Measurements from ENCODE around the gene CCDC192. TPM values are rescaled to one million over a fixed set of nuclear protein-coding genes. Genes with fewer than 3 reads are reported as not detected.

The CCDC192 gene
- total and polyA plus RNA-seq, 2 experiments from 2014 or later, result 0.40 TPM; not detected in 1

GRCh38 chr5:127821896-127822295 lies 118.7 kb downstream of the CCDC192 start:
- Histone ChIP-seq H3K4me2 (no peak overlapping the region), H3K79me2 (replicated peaks; ENCODE audit: insufficient read depth) (no peaks in the 10 kb centered on the region), H3K27ac (ENCODE audit: low read depth) (no peak overlapping the region), H3F3A (replicated peaks; ENCODE audit: low read depth) (no peaks in the 10 kb centered on the region), H3K36me3 (ENCODE audit: insufficient read depth) (no peaks in the 10 kb centered on the region), H3K27me3 (ENCODE audit: insufficient read depth) (no peaks in the 10 kb centered on the region), H2AFZ (no peak overlapping the region), H3K4me3 (no peak overlapping the region), H3K4me1 (ENCODE audit: insufficient read depth) (no peaks in the 10 kb centered on the region), H4K20me1 (replicated peaks; ENCODE audit: insufficient read depth) (no peaks in the 10 kb centered on the region), H3K9me2 (ENCODE audit: insufficient read depth) (peaks cover 15% of the 10 kb centered on the region)
- Mint-ChIP-seq H3K4me3 (no peak overlapping the region), H3K4me1 (peaks cover 5% of the 10 kb centered on the region; the same call in 2 of the 3 replicates), H3K27ac (no peak overlapping the region), H3K36me3 (ENCODE audit: low read depth) (no peaks in the 10 kb centered on the region), H3K9me3 (no peaks in the 10 kb centered on the region), H3K27me3 (ENCODE audit: insufficient read depth, low read depth, poor library complexity) (no peaks in the 10 kb centered on the region)
- no peak for ATAC-seq
- no peak for TF ChIP-seq CREB1 (CRISPR knock-in tag; IDR thresholded peaks at IDR 0.05; ENCODE audit: low read depth)
- no peak for TF ChIP-seq ZNF114 (CRISPR knock-in tag; IDR thresholded peaks at IDR 0.05)
- no peak for TF ChIP-seq ETS1 (IDR thresholded peaks at IDR 0.05)
- TF ChIP-seq EZH2phosphoT487 (IDR thresholded peaks at IDR 0.05; ENCODE audit: unreplicated experiment), result no peak
- TF ChIP-seq POLR2AphosphoS5 (IDR thresholded peaks at IDR 0.05; ENCODE audit: low read depth), result no peak
- no peak for TF ChIP-seq NANOG (IDR thresholded peaks at IDR 0.05; ENCODE audit: borderline replicate concordance)
- no peak for TF ChIP-seq REST (IDR thresholded peaks at IDR 0.05; ENCODE audit: unreplicated experiment)
- TF ChIP-seq JUNB (IDR thresholded peaks at IDR 0.05; ENCODE audit: unreplicated experiment), result no peak
- TF ChIP-seq ZNF331 (CRISPR knock-in tag; IDR thresholded peaks at IDR 0.05; ENCODE audit: low read depth), result no peak
- no peak for TF ChIP-seq ZNF462 (CRISPR knock-in tag; IDR thresholded peaks at IDR 0.05)
- TF ChIP-seq EZH2 (IDR thresholded peaks at IDR 0.05; ENCODE audit: low read depth, unreplicated experiment), result no peak
- no peak for TF ChIP-seq STAT1 (IDR thresholded peaks at IDR 0.05; ENCODE audit: unreplicated experiment)
- TF ChIP-seq, protein P1, sequence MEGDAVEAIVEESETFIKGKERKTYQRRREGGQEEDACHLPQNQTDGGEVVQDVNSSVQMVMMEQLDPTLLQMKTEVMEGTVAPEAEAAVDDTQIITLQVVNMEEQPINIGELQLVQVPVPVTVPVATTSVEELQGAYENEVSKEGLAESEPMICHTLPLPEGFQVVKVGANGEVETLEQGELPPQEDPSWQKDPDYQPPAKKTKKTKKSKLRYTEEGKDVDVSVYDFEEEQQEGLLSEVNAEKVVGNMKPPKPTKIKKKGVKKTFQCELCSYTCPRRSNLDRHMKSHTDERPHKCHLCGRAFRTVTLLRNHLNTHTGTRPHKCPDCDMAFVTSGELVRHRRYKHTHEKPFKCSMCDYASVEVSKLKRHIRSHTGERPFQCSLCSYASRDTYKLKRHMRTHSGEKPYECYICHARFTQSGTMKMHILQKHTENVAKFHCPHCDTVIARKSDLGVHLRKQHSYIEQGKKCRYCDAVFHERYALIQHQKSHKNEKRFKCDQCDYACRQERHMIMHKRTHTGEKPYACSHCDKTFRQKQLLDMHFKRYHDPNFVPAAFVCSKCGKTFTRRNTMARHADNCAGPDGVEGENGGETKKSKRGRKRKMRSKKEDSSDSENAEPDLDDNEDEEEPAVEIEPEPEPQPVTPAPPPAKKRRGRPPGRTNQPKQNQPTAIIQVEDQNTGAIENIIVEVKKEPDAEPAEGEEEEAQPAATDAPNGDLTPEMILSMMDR (conservative IDR thresholded peaks at IDR 0.05; ENCODE audit: low read depth in 2 of 2), result no peak
- DNase-seq (ENCODE audit: low spot score), result no peak
